Mucosa of stomach (tissue), 1 donor: ENCODE results near the gene CCM2.
A peak's percentile ranks its signal among the peaks of the same experiment; 100 is the strongest.

Experiments
- H3K27me3 ChIP-seq: one replicate; pipeline ENCODE4 v1.7.0; 2013; ENCODE audit warnings: mild to moderate bottlenecking, low read length; ENCODE audit not compliant: control insufficient read depth, insufficient read depth
- H3K36me3 ChIP-seq: one replicate; pipeline ENCODE4 v1.7.0; 2013; ENCODE audit warnings: low read length; ENCODE audit not compliant: control insufficient read depth, insufficient read depth
- H3K4me1 ChIP-seq: one replicate; pipeline ENCODE4 v1.7.0; 2013; ENCODE audit warnings: mild to moderate bottlenecking, low read length; ENCODE audit not compliant: control insufficient read depth, insufficient read depth
- H3K4me3 ChIP-seq: one replicate; pipeline ENCODE4 v1.7.0; 2013; ENCODE audit warnings: low read length
- H3K9ac ChIP-seq: one replicate; pipeline ENCODE4 v1.7.0; 2013; ENCODE audit warnings: mild to moderate bottlenecking, low read length, moderate library complexity
- H3K9me3 ChIP-seq: one replicate; pipeline ENCODE4 v1.7.0; 2013; ENCODE audit warnings: mild to moderate bottlenecking, low read length, moderate library complexity; ENCODE audit not compliant: control insufficient read depth
- donor health status: Pancreatic carcinoma.

The CCM2 gene

GRCh38 chr7:45000093-45001032 is at the start of gene CCM2:
Gene CCM2 (plus strand): TSS chr7:45000201. CDS start chr7:45000334, 133 bp downstream.
- no peaks in the 10 kb centered on the region for H3K27me3 ChIP-seq
- peak within 1 kb of the TSS; percentile 70 for H3K9ac ChIP-seq
- H3K4me1 ChIP-seq = peaks cover 9% of the 10 kb centered on the region
- no peaks in the 10 kb centered on the region for H3K9me3 ChIP-seq
- no peaks in the 10 kb centered on the region for H3K36me3 ChIP-seq
- H3K4me3 ChIP-seq = peak within 1 kb of the TSS; percentile 42

- no peaks in the 10 kb centered on the region for H3K27me3 ChIP-seq
- H3K4me3 ChIP-seq = no peak overlapping the region
- no peaks in the 10 kb centered on the region for H3K4me1 ChIP-seq
- no peaks in the 10 kb centered on the region for H3K9me3 ChIP-seq
- no peak overlapping the region for H3K9ac ChIP-seq
- H3K36me3 ChIP-seq = no peaks in the 10 kb centered on the region
Observed at GRCh38 chr7:44953156-44953555, 46.8 kb upstream of the CCM2 start.

GRCh38 chr7:44955733-44956132 is 44.3 kb upstream of the CCM2 start:
- Histone ChIP-seq H3K4me1 (no peaks in the 10 kb centered on the region), H3K36me3 (no peaks in the 10 kb centered on the region), H3K9ac (no peak overlapping the region), H3K27me3 (peaks cover 6% of the 10 kb centered on the region), H3K9me3 (no peaks in the 10 kb centered on the region), H3K4me3 (no peak overlapping the region)

GRCh38 chr7:44956157-44956766 is 43.7 kb upstream of the CCM2 start:
- H3K36me3 ChIP-seq = no peaks in the 10 kb centered on the region
- H3K9ac ChIP-seq = no peak overlapping the region
- H3K9me3 ChIP-seq = no peaks in the 10 kb centered on the region
- no peak overlapping the region for H3K4me3 ChIP-seq
- H3K4me1 ChIP-seq = no peaks in the 10 kb centered on the region
- H3K27me3 ChIP-seq = peaks cover 6% of the 10 kb centered on the region

GRCh38 chr7:44958645-44959344 is 41.2 kb upstream of the CCM2 start:
- Histone ChIP-seq H3K4me3 (no peak overlapping the region), H3K9me3 (no peaks in the 10 kb centered on the region), H3K36me3 (no peaks in the 10 kb centered on the region), H3K27me3 (peaks cover 29% of the 10 kb centered on the region), H3K9ac (no peak overlapping the region), H3K4me1 (no peaks in the 10 kb centered on the region)

- Histone ChIP-seq H3K9me3 (no peaks in the 10 kb centered on the region), H3K9ac (no peak overlapping the region), H3K4me1 (no peaks in the 10 kb centered on the region), H3K27me3 (peaks cover 31% of the 10 kb centered on the region), H3K36me3 (no peaks in the 10 kb centered on the region), H3K4me3 (no peak overlapping the region)
Observed at GRCh38 chr7:44959433-44959951, 40.5 kb upstream of the CCM2 start.

- H3K36me3 ChIP-seq = no peaks in the 10 kb centered on the region
- H3K4me1 ChIP-seq = no peaks in the 10 kb centered on the region
- H3K9ac ChIP-seq = no peak overlapping the region
- peaks cover 31% of the 10 kb centered on the region for H3K27me3 ChIP-seq
- H3K4me3 ChIP-seq = no peak overlapping the region
- no peaks in the 10 kb centered on the region for H3K9me3 ChIP-seq
Observed at GRCh38 chr7:44960011-44960580, 39.9 kb upstream of the CCM2 start.

GRCh38 chr7:44961844-44962482 is 38.0 kb upstream of the CCM2 start:
- Histone ChIP-seq H3K4me3 (peak overlapping the region; percentile 19), H3K9ac (no peak overlapping the region), H3K9me3 (no peaks in the 10 kb centered on the region)

GRCh38 chr7:44962483-44963251 is 37.3 kb upstream of the CCM2 start:
- Histone ChIP-seq H3K36me3 (no peaks in the 10 kb centered on the region), H3K9ac (no peak overlapping the region), H3K27me3 (peaks cover 31% of the 10 kb centered on the region), H3K4me3 (peak overlapping the region; percentile 19), H3K4me1 (peaks cover 6% of the 10 kb centered on the region), H3K9me3 (no peaks in the 10 kb centered on the region)

More at GRCh38 chr7:44961844-44962482, 38.0 kb upstream of the CCM2 start:
- peaks cover 3% of the 10 kb centered on the region for H3K4me1 ChIP-seq
- H3K36me3 ChIP-seq = no peaks in the 10 kb centered on the region
- peaks cover 31% of the 10 kb centered on the region for H3K27me3 ChIP-seq

GRCh38 chr7:44963364-44964290 is 36.4 kb upstream of the CCM2 start:
- H3K4me1 ChIP-seq = peaks cover 6% of the 10 kb centered on the region
- no peak overlapping the region for H3K9ac ChIP-seq
- no peak overlapping the region for H3K4me3 ChIP-seq
- H3K36me3 ChIP-seq = no peaks in the 10 kb centered on the region
- peaks cover 31% of the 10 kb centered on the region for H3K27me3 ChIP-seq
- H3K9me3 ChIP-seq = no peaks in the 10 kb centered on the region
